ENCODE measurements around the gene CACNA1E.

DNA sequence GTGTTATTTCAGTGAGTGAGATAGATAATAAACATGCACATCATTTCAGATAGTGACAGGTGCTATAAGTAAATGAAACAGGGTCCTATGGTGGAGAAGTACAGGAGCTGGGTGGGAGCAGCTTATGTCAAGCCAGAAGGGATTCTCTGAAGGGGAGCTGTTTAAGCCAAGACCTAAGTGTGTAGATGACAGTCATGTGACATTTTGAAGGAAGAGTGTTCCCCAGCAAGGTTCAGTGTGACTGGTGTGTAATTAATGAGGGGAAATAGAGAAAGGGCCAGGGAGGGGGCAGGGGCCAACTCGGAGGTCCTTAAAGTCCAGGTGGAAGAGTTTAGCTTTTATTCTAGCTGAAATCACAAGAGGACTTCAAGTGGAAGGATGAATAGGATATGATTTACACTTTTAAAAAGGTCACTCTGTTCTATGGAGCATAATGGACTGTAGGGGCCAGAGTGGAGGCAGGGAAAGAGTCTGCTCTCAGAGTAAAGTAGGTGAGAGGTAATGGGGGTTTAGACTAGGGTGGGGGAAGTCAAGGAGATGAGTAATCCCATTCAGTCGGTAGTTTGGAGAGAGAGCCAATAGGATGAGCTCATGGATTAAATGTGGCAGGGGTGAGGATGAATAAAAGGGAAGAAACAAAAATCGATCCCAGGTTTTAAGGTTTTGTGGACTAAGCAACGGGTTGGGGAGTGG lies 243.1 kb downstream of the CACNA1E start:
- TF ChIP-seq, protein P1, sequence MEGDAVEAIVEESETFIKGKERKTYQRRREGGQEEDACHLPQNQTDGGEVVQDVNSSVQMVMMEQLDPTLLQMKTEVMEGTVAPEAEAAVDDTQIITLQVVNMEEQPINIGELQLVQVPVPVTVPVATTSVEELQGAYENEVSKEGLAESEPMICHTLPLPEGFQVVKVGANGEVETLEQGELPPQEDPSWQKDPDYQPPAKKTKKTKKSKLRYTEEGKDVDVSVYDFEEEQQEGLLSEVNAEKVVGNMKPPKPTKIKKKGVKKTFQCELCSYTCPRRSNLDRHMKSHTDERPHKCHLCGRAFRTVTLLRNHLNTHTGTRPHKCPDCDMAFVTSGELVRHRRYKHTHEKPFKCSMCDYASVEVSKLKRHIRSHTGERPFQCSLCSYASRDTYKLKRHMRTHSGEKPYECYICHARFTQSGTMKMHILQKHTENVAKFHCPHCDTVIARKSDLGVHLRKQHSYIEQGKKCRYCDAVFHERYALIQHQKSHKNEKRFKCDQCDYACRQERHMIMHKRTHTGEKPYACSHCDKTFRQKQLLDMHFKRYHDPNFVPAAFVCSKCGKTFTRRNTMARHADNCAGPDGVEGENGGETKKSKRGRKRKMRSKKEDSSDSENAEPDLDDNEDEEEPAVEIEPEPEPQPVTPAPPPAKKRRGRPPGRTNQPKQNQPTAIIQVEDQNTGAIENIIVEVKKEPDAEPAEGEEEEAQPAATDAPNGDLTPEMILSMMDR (IDR thresholded peaks at IDR 0.05 in 8 of 11, conservative IDR thresholded peaks at IDR 0.05 in 3 of 11), result no peak
- no peak for TF ChIP-seq POLR2A (IDR thresholded peaks at IDR 0.05)
- no peak for TF ChIP-seq POLR2AphosphoS5 (IDR thresholded peaks at IDR 0.05)

All from spleen (tissue), 7 donors.